HG03103 (cell line): Measurements from ENCODE around the gene PHLDB3.
A peak's percentile ranks its signal among the peaks of the same experiment; 100 is the strongest.
"Not testable (repeated sequence)": the region's sequence is repeated elsewhere in the genome, so short reads cannot be mapped to it uniquely, and the experiment has no call there.

Source experiments
- ATAC-seq: cut with Tn5 transposase; IDR thresholded peaks from one replicate; pipeline ENCODE4 v1.9.1; 2021; ENCODE audit warnings: low read depth; ENCODE audit not compliant: unreplicated experiment

The PHLDB3 gene

DNA sequence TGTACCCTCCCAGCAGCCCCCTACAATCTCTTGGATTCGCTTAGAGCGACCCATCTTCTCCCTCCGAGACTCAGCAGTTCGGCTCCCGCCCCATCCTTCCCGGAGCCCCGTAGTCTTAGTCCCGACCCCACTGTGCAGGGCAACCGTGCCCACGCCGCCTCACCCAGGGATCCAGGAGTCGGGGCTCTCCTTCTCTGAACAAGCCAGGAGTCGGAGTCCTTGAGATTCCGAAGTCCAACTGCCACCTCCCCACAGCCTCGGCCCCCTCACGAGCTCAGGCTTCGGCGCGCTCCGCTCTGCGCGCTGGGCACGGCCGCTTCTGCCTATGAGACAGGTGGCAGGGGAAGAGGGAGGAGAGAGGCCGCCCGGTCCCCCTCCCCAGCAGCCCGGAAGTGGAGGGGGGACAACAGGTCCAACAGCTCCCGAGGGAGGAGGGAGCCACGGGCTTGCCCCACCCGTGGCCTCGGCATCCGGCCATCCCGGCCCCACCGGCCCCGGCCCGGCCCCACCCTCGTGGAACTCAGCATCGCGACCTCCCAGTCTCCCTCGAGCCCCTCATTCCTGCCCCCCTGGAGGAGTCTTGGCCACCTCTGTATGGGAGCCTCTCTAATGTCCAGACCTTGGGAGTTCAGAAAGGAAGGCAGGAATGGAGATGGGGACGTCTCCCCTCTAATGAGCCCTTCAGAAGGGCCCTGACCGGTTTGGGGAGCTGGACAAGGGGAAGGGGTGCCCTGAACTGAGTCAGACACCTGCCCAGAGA lies at the start of gene PHLDB3:
Gene PHLDB3, minus strand, starts transcription at position 321 of the 760 bp plus-strand sequence. CDS start 628 bp downstream, outside the sequence.
- ATAC-seq: no peak

DNA sequence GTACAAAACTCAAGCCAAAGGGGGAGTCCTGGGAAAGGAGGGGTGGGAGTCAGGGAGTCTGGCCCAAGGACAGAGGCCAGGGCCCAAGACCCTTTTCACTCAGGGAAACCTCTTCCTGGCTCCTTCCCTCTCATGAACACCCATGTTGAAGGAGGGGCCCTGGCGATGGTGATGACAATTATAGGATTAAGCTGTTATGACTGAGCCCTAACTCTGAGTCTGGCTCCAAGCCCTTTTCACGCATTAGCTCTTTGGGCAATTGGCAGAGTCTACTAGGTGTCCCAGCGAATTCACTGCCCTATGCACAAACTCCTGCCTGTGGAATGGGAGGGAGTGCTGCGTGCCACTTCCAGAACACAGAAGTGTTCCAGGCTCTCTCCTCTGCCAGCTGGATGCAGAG lies 49.1 kb upstream of the PHLDB3 start:
- no peak for ATAC-seq

DNA sequence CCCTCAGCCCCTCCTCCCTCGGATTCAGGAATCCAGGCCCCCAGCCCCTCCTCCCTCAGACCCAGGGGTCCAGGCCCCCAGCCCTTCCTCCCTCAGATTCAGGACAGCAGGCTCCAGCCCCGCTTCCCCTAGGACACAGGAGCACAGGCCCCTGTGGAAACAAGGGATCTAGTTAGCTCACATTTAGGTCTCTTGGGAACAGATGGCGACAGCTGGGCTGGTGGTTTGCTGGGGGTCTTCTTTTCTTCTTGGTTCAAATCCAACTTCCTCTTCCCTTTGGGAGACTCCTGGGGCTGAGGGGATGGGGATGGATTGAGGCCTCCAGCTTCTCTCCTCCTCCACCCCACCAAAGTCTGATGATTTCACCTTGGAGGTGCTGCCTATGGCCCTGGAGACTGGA lies 48.1 kb upstream of the PHLDB3 start:
- ATAC-seq: no peak

DNA sequence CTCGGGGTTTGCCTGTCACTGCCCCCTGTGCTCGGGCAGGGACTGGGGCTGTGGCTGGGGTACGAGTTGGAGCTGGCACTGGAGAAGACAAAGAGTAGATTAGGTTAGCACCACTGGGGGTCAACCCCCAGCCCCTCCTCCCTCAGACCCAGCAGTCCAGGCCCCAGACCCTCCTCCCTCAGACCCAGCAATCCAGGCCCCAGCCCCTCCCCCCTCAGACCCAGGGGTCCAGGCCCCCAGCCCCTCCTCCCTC lies 47.6 kb upstream of the PHLDB3 start:
- ATAC-seq: no peak

DNA sequence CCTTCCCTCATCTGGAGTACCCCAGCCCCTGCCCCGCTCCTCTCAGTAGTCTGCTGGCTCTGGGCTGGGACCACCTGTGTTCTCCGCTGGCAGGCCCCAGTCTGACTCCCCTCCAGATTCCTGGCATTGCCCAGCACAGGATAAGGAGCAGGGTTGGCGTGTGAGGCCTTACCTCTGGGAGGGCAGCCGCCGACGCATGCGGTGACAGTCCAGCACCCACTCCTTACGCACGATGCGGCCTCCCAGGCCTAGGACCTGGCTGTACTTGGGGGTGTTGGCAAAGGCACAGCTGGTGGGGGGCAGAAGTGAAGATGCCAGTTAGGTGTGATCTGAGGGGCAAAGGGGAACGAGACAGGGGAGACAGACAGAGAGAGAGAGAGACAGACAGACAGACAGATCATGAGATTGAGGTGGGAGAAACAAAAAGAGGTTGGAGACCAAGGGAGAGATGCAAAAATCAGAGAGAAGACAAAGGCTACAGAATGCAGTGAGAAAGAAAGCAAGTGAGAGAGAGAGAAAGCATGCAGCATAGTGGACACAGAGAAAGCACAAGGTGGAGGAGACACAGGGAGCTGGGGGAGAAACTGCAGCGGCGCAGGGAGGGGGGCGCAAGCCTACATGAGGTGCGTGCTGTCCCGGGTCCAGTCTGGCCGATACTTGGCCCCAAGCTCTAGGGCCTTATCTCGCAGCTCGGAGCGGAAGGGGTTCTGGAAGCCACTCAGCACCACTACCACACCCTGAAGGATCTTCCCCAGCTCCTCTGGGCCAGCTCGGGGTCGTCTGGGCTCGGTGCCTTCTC lies 47.1 kb upstream of the PHLDB3 start:
- no peak for ATAC-seq

DNA sequence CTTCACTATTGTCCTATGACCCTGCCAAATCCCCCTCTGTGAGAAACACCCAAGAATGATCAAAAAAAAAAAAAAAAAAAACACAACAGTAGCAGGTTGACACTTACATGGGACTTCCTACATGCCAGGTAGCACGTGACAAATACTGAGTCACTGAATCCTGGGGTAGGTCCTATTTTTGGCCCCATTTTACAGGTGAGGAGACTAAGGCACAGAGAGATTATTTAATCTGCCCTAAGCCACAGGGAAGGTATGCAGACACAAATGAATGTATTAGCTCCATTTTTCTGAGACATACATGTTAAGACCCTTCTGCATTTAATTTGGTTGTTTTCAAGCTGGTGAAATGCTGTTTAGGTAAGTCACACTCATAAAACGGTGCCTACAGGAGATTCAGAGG lies 44.2 kb upstream of the PHLDB3 start:
- no peak for ATAC-seq

DNA sequence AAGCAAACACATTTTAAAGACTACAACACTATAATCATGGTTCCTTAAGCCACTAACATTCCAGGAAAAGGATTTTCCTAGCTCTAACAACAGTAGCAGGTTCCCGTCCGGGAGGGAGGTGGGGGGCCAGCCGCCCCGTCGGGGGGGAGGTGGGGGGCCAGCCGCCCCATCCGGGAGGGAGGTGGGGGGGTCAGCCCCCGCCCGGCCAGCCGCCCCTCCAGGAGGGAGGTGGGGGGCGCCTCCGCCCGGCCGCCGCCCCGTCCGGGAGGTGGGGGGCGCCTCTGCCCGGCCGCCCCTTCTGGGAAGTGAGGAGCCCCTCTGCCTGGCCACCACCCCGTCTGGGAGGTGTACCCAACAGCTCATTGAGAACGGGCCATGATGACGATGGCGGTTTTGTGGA lies 43.4 kb upstream of the PHLDB3 start:
- not testable (repeated sequence) for ATAC-seq

DNA sequence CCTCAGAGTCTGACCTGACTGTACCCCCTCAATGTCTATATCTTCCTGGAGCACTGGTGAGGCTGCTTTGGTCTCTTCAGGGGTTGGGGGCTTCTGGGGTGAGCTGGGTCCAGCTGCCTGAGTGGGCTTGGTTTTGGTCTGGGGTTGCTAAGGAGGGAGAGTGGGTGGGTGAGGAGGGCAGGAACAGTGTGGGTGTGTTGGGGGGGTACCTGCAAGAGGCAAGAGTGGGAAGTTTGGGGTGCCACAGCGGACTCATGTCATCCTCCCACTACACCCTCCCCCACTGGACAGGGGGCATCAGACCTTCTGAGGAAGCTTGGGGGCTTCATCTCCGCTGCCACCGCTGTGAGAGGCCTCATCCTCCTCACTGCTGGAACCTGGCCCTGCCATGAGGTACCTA lies 42.0 kb upstream of the PHLDB3 start:
- no peak for ATAC-seq

DNA sequence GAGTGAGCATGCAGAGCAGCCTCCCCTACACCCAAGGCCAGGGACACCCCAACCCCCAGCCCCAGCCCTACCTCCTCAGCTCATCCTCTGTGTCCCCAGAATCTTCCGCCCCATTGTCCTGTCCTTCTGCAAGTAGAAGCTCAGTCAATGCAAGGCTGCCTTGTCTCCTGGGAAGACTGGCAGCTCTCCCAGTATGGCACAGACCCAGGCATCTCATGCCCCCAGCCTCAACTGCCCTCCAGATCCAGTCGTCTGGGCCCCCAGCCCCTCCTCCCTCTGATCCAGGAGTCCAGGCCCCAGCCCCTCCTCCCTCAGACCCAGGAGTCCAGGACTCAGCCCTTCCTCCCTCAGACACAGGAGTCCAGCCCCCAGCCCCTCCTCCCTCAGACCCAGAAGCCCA lies 41.4 kb upstream of the PHLDB3 start:
- ATAC-seq: no peak

DNA sequence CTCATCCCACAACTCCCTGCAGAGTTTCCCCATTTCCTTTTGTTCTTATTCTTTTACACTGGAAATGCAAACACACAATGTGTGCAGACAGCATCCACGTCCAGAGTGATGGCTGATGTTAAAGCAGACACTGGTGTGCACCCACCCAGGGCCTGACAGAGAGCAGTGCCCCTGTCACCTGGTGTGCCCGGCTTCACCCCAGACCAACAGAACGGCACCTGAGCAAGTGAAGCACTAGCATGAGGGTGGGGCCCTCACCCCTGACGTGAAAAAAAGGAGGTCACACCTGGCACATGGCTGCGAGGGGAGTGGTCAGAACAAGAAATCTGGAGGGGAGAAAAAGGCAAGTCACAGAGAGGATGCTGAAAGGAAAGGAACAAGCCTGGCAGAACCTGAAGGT lies 40.7 kb upstream of the PHLDB3 start:
- ATAC-seq: no peak

DNA sequence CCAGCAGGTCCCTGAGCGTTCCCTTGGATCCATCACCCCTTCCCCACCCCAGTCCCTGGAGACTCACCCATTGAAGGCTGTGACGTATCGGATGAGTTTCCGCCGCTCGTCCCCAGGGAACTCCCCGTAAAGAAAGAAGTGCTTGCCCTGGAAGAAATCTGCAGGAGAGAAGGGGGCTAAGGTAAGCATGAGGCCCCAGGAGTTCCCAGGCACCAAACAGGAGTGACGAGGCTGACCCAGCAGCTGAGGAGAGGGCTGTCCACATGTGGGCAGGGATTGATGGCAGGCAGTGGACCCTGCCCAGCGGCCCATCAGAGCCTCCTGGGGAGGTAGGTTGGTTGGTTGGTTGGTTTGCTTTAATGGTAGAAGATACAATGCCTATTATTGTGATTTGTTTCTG lies 39.5 kb upstream of the PHLDB3 start:
- ATAC-seq: no peak

DNA sequence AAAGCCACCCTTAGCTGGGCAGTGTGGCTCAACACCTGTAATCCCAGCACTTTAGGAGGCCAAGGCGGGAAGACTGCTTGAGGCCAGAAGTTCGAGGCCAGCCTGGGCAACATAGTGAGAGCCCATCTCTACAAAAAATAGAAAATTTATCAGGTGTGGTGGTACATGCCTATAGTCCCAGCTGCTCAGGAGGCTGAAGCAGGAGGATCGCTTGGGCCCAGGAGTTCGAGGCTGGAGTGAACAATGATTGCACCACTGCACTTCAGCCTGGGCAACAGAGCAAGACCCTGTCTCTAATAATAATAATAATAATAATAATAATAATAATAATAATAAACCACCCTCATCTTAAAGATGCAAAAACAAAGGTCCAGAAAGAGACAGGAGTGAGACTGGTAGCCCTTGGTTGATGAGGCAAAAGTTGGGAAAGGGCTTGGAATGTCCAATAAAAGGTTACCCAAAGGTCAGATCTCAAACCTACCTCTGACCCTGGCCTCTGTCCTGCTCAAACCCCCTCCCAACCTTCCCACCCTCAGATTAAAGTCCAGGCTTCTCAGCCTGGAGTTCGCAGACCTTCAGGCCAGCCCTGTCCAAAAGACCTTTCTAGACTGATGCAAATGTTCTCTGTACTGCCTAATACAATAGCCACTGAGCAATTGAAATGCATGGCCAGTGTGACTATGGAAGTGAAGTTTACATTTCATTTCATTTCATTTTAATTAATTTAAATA lies 37.5 kb upstream of the PHLDB3 start:
- no peak for ATAC-seq

DNA sequence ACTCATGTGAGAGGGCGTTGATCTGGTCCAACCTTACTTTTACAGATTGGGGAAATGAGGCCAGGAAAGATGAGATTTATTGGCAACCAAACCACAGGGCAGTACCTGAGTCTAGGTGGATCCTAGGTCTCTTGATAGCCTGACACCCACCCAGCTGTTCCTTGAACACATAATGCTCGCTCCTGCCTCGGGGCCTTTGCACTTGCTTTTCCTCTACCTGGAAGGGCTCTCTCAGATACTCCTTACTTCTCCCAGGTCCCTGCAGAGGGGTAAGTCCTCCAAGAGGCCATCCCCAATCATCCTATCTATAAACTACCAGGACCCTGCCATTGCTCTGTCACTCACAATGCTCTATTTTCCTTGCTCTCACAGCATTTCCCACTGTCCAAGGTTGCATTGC lies 35.8 kb upstream of the PHLDB3 start:
- no peak for ATAC-seq

DNA sequence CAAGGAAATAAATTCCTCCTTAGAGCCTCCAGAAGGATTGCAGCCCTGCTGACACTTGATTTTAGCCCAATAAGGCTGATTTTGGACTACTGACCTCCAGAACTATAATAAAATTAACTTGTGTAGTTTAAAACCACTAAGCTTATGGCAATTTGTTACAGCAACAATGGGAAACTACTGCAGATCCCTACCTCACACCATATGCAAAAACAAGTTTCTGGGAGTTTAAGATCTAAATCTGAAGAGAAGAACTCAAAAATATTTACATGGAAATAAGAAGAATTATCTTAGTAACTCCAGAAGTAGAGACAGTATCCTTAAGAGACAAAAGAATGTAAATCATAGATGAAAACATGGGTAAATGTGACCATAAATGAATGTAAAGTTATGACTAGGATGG lies 34.4 kb upstream of the PHLDB3 start:
- ATAC-seq: no peak

DNA sequence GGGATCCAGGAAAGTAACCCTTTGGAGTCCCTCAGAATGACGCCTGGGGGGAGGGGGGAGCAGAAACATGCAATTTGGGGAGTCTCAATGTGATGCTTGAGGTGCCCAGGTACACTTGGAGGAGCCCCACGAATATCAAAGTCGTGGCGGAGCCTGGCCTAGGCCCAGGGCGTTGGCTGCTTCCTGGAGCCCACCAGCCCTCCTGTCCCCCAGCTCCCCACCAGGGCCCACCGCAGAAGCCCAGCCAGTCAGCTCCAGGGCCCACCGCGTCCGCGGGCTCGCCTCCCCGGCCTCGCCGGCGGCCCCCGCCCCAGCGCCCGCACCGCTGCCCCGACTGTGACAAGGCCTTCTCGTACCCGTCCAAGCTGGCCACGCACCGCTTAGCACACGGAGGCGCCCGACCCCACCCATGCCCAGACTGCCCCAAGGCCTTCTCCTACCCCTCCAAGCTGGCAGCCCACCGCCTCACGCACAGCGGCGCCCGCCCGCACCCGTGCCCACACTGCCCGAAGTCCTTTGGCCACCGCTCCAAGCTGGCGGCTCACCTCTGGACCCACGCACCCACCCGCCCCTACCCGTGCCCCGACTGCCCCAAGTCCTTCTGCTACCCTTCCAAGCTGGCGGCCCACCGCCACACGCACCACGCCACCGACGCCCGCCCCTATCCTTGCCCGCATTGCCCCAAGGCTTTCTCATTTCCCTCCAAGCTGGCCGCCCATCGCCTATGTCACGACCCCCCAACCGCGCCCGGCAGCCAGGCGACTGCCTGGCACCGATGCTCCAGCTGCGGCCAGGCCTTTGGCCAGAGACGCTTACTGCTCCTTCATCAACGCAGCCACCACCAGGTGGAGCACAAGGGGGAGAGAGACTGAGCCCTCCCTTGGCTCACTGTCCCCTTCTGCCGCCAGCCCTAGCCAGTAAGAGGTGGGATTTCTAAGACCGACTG lies 30.5 kb upstream of the PHLDB3 start:
- ATAC-seq: no peak

DNA sequence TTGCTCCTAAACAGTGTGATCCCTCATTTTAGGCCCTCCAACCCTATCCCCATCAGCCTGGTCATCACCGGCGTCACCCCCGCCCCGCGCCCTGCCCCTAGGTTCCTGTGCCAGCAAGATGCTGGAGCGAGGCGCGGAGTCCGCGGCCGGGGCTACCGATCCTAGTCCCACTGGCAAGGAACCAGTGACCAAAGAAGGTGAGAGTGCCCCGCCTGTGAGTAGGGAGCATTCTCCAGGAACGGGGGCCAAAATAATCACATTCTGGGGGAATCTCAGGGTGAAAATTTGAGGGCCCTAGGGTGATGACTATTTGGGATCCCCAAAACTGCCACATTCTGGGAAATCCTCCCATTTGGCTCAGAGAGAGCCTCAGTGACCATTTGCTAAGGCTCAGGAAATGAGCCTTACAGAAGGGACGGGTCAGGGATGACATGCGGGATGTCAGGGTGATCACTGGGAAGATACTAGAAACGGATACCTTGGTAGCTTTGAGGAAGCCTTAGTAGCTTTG lies 29.8 kb upstream of the PHLDB3 start:
- ATAC-seq: no peak

DNA sequence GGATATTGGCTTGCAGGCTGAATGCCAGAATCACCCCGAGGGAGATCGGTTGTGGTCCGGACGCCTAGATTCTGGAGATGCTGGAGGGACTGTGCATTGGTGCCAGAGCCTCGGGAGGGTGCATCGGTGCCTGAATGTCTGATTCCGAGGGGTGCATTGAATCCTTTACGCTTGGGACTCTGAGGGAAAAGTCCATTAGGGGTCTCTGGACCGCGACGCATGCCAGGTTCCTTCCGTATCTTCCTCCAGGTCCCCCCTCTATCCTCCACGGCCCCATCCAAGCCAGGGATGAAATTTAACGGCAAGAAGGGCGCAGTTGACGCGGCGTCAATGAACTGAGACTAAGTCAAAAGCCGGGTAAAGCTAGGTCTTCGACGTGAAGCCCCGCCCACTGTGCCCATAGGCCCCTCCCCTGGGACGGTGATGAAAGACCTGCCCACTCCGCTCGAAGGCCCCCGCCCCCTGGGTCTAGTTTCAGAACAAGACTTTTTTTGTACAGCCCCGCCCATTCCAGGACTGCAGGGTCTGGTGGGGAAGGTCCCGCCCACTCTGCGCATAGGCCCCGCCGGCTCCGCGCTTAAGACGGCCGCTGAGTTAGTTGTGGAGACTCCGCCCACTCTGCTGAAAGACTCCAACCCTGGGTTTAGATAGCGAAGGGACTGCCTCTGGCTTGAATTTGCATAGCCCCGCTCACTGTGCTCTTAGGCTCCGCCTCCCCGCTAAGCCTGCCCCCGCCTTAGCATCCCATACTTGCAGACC lies 29.2 kb upstream of the PHLDB3 start:
- peak; percentile 63 for ATAC-seq

DNA sequence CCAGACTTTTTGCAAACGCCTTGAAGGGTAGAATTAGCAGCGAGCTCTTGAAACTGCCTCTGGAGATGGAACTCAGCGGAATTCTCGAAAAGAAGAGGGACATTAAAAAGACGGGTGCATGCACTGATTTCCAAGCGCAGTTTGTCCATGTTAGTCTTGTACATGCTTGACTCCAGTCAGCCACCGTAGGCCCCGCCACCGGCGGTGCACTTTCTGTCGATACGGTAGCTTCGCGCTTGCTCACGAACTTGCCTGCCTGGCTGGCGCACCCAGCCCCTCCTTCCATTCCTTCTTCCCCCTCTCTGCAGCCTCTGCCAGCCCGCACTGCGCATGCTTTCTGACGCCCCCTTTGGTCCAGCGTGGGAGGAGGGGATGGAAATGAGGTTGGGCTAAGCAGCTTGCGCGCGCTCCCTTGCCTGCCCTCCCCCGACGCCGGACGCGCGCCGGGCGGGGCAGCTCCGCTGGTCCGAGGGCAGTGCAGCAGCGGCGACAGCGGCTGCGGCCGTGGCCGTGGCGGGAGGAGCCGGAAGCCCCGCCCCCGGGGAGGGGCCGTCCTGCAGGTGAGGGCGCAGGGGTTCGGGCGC lies 28.5 kb upstream of the PHLDB3 start, which contains the start of gene ZNF575:
Gene ZNF575, plus strand, starts transcription at position 227 of the 584 bp plus-strand sequence. CDS start 1,235 bp downstream, outside the sequence.
- peak; percentile 40 for ATAC-seq

DNA sequence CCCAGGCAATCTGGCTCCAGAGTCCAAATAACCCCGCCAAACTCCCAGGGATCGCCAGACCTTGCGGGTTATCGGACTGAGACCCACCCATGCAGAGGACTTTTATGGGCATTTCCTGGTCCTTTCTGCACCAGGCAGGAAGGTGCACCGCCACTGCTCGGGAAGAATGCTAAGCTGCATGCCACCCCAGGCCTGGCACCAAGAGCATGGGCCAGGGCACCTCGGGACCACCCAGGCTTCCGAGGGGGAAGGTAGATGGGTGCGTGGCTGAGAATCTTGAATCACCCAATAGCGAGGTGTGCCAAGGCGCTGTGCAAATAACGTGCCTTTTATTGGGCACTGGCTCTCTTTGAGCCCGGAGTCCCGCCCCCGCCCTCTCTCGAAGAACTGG lies 28.0 kb upstream of the PHLDB3 start:
- no peak for ATAC-seq
